ENCODE results near the gene CLASP2.

GRCh38 chr3:33456756-33457155, 261.3 kb downstream of the CLASP2 start:
- TF ChIP-seq CTCF (IDR thresholded peaks at IDR 0.05; ENCODE audit: low read length) (no peak), EZH2 (optimal IDR thresholded peaks at IDR 0.05; ENCODE audit: low read depth, low read length) (no peak), EZH2phosphoT487 (IDR thresholded peaks at IDR 0.05; ENCODE audit: low read length) (no peak)

Data from MM.1S (cell line).